AG04450 (cell line): ENCODE data around the gene ADORA1. TPM values are rescaled to one million over a fixed set of nuclear protein-coding genes. Genes with fewer than 3 reads are reported as not detected.

Experiments
- CTCF ChIA-PET: fragments of 300-600, 350-600 bp; formaldehyde crosslinking; extraction: SDS; loops from one replicate; lab custom pipeline; 2022; ENCODE audit warnings: antibody characterized with exemption, inconsistent platforms; lab: Charles Lee
- POLR2A ChIA-PET: fragments of 350-600 bp; formaldehyde crosslinking; extraction: SDS; loops from one replicate; lab custom pipeline; 2021; ENCODE audit warnings: antibody characterized with exemption, inconsistent platforms; lab: Yijun Ruan, JAX
- DNase-seq: peaks from one replicate; pipeline ENCODE4 v3.0.0-alpha.2; 2011; ENCODE audit warnings: low read depth, low spot score
- H3K27ac ChIP-seq: one replicate; pipeline ENCODE4 v1.5.1; 2012; ENCODE audit warnings: low read depth, low read length, control low read depth
- H3K27me3 ChIP-seq: one replicate; pipeline ENCODE4 v1.6.0; 2012; ENCODE audit warnings: low read length; ENCODE audit not compliant: control insufficient read depth, insufficient read depth
- H3K4me3 ChIP-seq: 2 replicates; pipeline ENCODE4 v1.5.1; 2011; ENCODE audit warnings: mild to moderate bottlenecking, low read depth, low read length, control low read depth
- H3K9me3 ChIP-seq: 2 replicates; pipeline ENCODE4 v1.5.1; 2012; ENCODE audit warnings: low read length; ENCODE audit not compliant: control insufficient read depth, insufficient read depth
- polyA plus RNA-seq: library from polyadenylated mRNA; depleted of rRNA; stranded (reverse); fragments of >200 nt; gene quantifications from 2 replicates; pipeline ENCODE4 v1.2.3, GENCODE V29; 2011
- TF ChIP-seq, protein P1 (sequence below): IDR thresholded peaks from 2 replicates; pipeline ENCODE4 v1.5.1; 2011; ENCODE audit warnings: low read depth, low read length, control low read depth, inconsistent platforms

The ADORA1 gene
- polyA plus RNA-seq, 1 experiment, result 1.7 TPM

DNA sequence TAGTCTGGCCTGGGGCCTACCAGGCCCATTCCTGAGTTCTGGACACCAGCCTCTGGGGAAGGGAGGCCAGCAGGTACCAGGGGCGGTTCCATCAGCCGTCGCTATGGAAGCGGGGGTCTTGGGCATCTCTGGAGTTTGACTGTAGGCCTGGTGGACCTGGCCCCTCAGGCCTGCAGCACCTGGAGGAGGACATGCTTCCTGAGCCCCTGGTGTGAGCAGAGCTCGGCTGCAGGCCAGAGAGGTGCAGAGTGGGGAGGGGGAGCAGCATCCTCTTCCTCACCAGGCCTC, 40.3 kb downstream of the ADORA1 start:
- ChIA-PET CTCF (interaction anchor here (1.0 kb wide), 1 partner anchor 129 kb away, joined by 3 read pairs; no protein-coding TSS in a partner anchor), POLR2A (no interaction called here)
- H3K27ac ChIP-seq, result no peak overlapping the region
- TF ChIP-seq, protein P1, sequence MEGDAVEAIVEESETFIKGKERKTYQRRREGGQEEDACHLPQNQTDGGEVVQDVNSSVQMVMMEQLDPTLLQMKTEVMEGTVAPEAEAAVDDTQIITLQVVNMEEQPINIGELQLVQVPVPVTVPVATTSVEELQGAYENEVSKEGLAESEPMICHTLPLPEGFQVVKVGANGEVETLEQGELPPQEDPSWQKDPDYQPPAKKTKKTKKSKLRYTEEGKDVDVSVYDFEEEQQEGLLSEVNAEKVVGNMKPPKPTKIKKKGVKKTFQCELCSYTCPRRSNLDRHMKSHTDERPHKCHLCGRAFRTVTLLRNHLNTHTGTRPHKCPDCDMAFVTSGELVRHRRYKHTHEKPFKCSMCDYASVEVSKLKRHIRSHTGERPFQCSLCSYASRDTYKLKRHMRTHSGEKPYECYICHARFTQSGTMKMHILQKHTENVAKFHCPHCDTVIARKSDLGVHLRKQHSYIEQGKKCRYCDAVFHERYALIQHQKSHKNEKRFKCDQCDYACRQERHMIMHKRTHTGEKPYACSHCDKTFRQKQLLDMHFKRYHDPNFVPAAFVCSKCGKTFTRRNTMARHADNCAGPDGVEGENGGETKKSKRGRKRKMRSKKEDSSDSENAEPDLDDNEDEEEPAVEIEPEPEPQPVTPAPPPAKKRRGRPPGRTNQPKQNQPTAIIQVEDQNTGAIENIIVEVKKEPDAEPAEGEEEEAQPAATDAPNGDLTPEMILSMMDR, result no peak
- DNase-seq, result no peak
- H3K9me3 ChIP-seq, result peaks cover 5% of the 10 kb centered on the region; the same call in 1 of the 2 replicates
- H3K4me3 ChIP-seq, result no peak overlapping the region
- peaks cover 23% of the 10 kb centered on the region for H3K27me3 ChIP-seq

DNA sequence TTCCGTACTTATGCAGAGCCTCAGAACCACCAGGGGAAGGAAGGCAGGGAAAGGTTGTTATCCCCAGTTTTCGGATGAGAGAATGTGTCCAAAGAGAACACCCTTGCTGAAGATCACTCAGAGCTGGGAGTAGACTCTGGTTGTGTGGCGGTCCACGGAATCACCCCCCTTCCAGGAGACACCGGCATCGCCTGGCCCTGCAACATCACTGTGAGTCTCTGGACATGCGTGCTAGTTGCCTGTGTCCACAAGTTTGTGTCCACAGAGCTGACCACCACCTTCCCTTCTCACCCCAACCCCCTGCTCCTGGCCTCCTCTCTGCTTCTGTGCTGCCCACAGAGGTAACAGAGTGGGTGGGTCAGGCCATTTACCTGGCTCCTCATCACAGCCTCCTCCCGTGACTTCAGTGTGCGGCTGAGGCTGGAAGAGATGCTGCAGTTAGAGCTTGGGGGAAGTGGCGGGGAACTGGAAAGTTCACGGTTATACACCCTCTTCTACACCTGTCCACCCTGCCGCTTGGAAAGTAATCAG, 40.8 kb downstream of the ADORA1 start:
- peaks cover 18% of the 10 kb centered on the region for H3K27me3 ChIP-seq
- no peak overlapping the region for H3K4me3 ChIP-seq
- TF ChIP-seq, protein P1, result no peak
- CTCF ChIA-PET, result interaction anchor here (1.0 kb wide), 2 partner anchors 50 to 129 kb away, joined by 3 to 4 read pairs; no protein-coding TSS in a partner anchor
- DNase-seq, result no peak
- POLR2A ChIA-PET, result no interaction called here
- peak overlapping the region; percentile 2 for H3K27ac ChIP-seq
- H3K9me3 ChIP-seq, result peaks cover 5% of the 10 kb centered on the region; the same call in 1 of the 2 replicates

DNA sequence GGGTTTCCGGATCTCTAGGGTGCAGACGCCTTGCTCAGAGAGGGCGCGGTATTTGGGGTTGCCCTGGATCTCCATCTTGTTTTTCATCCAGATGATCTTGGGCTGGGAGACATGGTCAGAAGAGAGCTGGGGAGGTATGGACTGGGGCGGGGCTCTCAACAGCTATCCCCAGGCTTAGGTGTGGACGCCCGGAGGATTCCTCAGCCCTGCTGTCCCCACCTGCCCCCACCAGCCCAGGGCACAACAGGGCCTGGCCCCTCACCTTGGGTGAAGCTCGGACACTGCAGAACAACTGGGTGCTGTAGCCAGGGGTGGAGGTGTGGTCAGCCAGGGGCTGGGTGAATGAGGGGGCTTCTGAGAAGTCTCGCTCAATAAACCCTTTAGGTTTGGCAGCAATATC, 41.5 kb downstream of the ADORA1 start:
- ChIA-PET POLR2A (no interaction called here), CTCF (interaction anchor here (1.0 kb wide), 2 partner anchors 51 to 130 kb away, joined by 3 to 4 read pairs; no protein-coding TSS in a partner anchor)
- TF ChIP-seq, protein P1, result no peak
- Histone ChIP-seq H3K27me3 (peaks cover 16% of the 10 kb centered on the region), H3K27ac (no peak overlapping the region), H3K4me3 (no peak overlapping the region), H3K9me3 (peaks cover 5% of the 10 kb centered on the region; the same call in 1 of the 2 replicates)
- no peak for DNase-seq

DNA sequence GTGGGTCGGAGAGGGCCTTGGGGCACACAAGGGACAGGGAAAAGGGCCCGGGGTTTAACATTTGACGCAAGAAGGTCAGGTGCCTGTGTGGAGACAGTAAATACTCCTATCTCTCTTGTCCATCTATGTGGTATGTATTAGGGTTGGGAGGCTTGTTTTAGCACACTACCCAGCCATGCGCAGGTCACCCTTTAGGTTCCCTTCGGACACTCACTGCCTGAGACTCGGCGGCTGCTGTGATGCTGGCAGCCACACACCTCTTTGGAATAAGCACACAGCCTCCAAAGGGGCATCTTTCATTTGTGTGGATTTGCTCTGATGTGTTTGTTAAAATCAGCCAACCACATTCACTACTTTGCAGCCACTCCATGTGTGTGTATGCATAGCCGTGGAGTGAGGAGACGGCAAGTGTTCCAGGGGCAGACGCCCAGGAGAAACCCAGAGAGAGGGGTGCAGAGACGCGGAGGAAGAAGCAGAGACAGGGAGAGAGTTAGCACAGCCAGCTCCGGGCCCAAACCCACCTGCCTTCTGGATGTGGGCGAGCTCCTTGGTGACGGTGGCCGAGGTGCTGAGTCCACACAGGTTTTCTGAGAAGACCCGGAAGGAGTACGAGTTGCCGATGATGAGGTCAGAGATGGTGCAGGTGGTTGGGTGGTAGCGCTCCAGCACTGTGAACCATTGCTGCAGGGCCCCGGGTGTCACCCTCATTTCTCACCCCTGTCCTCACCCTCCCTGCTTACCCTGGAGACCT, 42.4 kb downstream of the ADORA1 start:
- H3K9me3 ChIP-seq, result peaks cover 5% of the 10 kb centered on the region; the same call in 1 of the 2 replicates
- TF ChIP-seq, protein P1, result no peak
- CTCF ChIA-PET, result interaction anchor here (4.1 kb wide), 1 partner anchor 51 kb away, joined by 35 read pairs; no protein-coding TSS in a partner anchor
- peaks cover 16% of the 10 kb centered on the region for H3K27me3 ChIP-seq
- H3K27ac ChIP-seq, result no peak overlapping the region
- POLR2A ChIA-PET, result no interaction called here
- no peak overlapping the region for H3K4me3 ChIP-seq
- no peak for DNase-seq
